ENCODE data around the gene ACTL9.

ACTL9 gene

DNA sequence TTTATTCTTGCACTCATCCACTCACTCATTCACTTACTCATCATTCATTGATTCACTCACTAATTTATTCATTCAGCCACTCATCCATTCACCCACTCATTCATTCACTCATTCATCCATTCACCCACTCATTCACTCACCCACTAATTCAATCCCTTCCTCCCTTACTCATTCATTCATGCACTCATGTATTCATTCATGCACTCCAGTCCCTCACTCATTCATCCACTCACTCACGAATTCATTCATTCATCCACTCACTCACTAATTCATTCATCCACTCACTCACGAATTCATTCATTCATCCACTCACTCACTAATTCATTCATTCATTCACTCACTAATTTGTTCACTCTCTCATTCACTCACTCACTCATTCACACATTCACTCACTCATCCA lies 16.1 kb downstream of the ACTL9 start:
- TF ChIP-seq, protein P1, sequence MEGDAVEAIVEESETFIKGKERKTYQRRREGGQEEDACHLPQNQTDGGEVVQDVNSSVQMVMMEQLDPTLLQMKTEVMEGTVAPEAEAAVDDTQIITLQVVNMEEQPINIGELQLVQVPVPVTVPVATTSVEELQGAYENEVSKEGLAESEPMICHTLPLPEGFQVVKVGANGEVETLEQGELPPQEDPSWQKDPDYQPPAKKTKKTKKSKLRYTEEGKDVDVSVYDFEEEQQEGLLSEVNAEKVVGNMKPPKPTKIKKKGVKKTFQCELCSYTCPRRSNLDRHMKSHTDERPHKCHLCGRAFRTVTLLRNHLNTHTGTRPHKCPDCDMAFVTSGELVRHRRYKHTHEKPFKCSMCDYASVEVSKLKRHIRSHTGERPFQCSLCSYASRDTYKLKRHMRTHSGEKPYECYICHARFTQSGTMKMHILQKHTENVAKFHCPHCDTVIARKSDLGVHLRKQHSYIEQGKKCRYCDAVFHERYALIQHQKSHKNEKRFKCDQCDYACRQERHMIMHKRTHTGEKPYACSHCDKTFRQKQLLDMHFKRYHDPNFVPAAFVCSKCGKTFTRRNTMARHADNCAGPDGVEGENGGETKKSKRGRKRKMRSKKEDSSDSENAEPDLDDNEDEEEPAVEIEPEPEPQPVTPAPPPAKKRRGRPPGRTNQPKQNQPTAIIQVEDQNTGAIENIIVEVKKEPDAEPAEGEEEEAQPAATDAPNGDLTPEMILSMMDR (conservative IDR thresholded peaks at IDR 0.05): no peak
- no peak for TF ChIP-seq ZFX (IDR thresholded peaks at IDR 0.05)
- no peak overlapping the region for H3K27ac ChIP-seq

- TF ChIP-seq, protein P1 (conservative IDR thresholded peaks at IDR 0.05): no peak
- no peak for TF ChIP-seq ZFX (IDR thresholded peaks at IDR 0.05)
Measured at GRCh38 chr19:8681345-8682029, 17.1 kb downstream of the ACTL9 start.

DNA sequence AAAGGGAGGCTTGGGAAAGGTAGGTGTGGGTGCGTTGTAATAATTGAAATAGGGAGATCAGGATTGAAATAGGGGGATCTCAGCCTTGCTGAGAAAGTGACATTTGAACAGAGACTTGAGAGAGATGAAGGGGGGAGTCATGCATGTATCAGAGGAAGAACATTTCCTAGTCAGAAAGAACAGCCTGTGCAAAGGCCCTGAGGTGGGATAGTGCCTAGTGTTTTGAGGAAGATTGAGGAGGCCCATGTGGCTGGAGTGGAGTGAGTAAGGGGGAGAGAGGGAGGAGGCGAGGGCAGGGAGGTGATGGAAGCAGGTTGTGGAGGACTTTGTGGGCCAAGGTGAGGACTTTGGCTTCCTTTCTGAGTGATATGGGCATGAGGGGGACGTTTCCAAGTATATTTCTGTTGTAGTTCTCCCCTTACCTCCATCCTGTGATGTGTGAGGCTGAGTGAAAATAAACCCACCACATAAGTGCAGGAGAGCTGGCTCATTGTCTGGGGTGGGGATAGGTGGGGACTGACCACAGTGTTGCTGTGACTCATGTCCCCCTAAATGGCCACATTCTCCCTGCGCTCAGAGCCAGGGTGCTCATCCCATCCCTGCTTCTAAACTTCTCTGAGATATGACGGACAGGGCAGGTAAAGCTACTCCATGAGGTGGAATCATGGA lies 17.8 kb downstream of the ACTL9 start:
- no peak for TF ChIP-seq ZFX (IDR thresholded peaks at IDR 0.05)
- TF ChIP-seq, protein P1 (conservative IDR thresholded peaks at IDR 0.05): no peak
- H3K27ac ChIP-seq: no peak overlapping the region

More at GRCh38 chr19:8681345-8682029, 17.1 kb downstream of the ACTL9 start:
- no peak overlapping the region for H3K27ac ChIP-seq

DNA sequence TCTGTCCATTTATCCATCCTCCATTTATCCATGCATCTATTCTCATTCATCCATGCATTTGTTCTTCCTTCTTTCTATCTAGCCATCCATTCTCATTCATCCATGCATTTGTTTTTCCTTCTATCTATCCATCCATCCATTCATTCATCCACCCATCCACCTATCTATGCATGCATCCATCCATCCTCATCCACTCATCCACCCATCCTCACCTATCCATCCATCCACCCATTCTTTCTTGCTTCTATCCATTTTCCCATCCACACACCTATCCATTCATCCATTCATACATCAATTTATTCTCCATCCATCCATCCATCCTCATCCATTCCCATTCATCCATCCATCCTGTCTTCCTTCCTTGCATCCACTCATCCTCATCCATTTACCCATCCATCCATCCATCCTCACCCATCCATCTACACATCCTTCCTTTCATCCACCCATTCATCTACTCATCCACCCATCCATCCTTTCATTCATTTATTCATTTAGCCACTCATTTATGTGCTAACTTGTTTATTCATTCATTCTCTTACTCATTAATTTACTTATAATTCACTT lies 20.3 kb downstream of the ACTL9 start:
- no peak overlapping the region for H3K27ac ChIP-seq
- TF ChIP-seq, protein P1 (conservative IDR thresholded peaks at IDR 0.05): no peak
- TF ChIP-seq ZFX (IDR thresholded peaks at IDR 0.05): no peak

GRCh38 chr19:8675066-8675465 lies 23.5 kb downstream of the ACTL9 start:
- no peak overlapping the region for H3K27ac ChIP-seq
- TF ChIP-seq, protein P1 (conservative IDR thresholded peaks at IDR 0.05): no peak
- no peak for TF ChIP-seq ZFX (IDR thresholded peaks at IDR 0.05)

DNA sequence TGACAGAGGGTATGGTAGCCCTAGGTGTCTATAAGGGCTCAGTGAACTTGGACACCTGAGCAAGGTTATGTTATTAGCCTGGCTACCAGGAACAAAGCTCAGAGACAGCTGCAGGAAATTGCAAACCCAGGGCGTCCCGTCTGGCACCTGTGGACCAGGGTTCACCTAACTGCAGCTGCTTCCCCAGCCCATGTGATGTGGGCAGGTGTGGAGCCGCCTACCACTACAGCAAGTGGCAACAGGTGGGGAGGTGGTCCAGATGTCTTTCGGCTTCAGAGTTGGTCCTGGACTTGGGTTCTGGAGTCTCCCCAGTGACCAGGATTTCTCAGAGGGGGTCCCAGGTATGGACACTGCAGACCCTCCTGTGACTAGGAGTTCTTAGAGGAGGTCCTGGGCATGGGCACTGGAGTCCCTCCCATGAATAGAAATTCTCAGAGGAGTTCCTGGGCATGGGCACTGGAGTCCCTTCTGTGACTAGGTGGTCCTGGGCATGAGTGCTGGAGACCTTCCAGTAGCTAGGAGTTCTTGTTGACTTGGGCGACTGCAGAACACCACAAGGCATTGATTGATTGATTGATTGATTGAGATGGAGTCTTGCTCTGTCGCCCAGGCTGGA lies 25.2 kb downstream of the ACTL9 start:
- no peak overlapping the region for H3K27ac ChIP-seq
- TF ChIP-seq, protein P1 (conservative IDR thresholded peaks at IDR 0.05): no peak
- TF ChIP-seq ZFX (IDR thresholded peaks at IDR 0.05): no peak

All from C4-2B (cell line).